Measurements from ENCODE around the gene SELENOP. TPM values are rescaled to one million over a fixed set of nuclear protein-coding genes. Genes with fewer than 3 reads are reported as not detected.

The SELENOP gene
- total RNA-seq, 1 donor from 2014 or later: 65.5 TPM

DNA sequence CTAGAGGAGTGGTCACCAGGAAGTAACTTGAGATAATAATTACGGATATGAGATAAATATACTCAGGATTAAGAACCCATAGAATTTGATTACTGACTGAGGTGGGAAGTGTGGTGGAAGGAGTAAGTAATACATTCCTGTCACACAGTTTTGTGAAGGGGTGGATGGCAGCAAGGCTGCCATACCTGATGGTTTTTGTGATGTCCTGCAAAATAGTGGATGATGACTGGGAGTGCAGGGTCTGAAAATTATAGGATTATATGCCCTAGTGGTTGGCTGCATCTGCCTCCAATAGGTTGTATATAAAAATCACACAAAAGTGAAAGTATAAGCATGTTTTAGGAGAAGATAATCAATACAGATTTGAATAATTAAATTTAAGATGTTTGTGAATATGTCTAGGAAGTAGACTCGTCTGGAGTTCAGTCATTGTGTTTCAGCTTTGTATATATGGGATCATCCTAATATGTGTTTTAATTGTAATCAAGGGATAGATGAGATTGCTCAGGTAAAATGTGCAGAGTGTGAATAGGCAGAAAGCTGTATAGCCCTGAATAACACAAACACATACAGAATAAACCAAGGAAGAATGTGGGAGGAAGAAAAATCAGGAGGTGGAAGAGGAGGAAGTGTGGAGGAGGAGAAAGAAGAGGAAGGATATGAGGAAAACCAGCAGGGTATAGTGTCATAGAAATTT, 5.5 kb downstream of the SELENOP start:
- Mint-ChIP-seq H3K4me3 (no peak overlapping the region), H3K36me3 (peaks cover 14% of the 10 kb centered on the region), H3K9me3 (no peaks in the 10 kb centered on the region), H3K27me3 (no peaks in the 10 kb centered on the region), H3K4me1 (ENCODE audit: unreplicated experiment) (peaks cover 7% of the 10 kb centered on the region), H3K27ac (no peak overlapping the region)
- TF ChIP-seq, protein P1, sequence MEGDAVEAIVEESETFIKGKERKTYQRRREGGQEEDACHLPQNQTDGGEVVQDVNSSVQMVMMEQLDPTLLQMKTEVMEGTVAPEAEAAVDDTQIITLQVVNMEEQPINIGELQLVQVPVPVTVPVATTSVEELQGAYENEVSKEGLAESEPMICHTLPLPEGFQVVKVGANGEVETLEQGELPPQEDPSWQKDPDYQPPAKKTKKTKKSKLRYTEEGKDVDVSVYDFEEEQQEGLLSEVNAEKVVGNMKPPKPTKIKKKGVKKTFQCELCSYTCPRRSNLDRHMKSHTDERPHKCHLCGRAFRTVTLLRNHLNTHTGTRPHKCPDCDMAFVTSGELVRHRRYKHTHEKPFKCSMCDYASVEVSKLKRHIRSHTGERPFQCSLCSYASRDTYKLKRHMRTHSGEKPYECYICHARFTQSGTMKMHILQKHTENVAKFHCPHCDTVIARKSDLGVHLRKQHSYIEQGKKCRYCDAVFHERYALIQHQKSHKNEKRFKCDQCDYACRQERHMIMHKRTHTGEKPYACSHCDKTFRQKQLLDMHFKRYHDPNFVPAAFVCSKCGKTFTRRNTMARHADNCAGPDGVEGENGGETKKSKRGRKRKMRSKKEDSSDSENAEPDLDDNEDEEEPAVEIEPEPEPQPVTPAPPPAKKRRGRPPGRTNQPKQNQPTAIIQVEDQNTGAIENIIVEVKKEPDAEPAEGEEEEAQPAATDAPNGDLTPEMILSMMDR (conservative IDR thresholded peaks at IDR 0.05): no peak
- DNase-seq (ENCODE audit: extremely low spot score, unreplicated experiment): no peak

DNA sequence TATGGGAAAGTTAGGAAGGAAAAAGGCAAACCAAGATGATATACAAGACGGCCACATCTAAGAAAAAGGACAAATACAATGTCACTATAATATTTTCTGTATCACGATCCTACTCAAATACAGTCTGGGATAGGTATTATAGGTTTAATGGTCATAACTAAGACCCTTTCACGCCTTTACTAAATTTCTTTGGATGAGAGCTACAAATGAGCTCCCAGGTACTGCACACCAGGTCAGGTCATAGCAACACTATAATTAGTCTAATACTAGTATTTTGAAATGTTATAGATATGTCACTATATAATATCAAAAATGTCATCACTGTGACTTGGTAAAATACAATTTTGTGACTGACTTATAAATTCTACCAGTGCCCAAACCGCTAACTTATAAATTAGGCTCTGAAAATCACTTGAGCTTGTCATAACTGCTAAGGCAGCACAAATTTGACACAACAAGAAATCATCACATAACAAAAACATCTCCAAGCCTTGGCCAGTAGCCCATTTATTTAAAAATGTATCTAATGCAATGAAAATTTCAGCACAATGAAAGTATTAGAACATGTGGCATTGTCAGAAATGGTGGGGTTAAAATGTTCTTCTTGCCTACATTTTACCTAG, 6.9 kb downstream of the SELENOP start:
- Mint-ChIP-seq H3K36me3 (peaks cover 17% of the 10 kb centered on the region), H3K9me3 (no peaks in the 10 kb centered on the region), H3K4me1 (ENCODE audit: unreplicated experiment) (peaks cover 5% of the 10 kb centered on the region), H3K27ac (no peak overlapping the region), H3K4me3 (no peak overlapping the region), H3K27me3 (no peaks in the 10 kb centered on the region)
- TF ChIP-seq, protein P1 (conservative IDR thresholded peaks at IDR 0.05): no peak
- DNase-seq (ENCODE audit: extremely low spot score, unreplicated experiment): no peak

DNA sequence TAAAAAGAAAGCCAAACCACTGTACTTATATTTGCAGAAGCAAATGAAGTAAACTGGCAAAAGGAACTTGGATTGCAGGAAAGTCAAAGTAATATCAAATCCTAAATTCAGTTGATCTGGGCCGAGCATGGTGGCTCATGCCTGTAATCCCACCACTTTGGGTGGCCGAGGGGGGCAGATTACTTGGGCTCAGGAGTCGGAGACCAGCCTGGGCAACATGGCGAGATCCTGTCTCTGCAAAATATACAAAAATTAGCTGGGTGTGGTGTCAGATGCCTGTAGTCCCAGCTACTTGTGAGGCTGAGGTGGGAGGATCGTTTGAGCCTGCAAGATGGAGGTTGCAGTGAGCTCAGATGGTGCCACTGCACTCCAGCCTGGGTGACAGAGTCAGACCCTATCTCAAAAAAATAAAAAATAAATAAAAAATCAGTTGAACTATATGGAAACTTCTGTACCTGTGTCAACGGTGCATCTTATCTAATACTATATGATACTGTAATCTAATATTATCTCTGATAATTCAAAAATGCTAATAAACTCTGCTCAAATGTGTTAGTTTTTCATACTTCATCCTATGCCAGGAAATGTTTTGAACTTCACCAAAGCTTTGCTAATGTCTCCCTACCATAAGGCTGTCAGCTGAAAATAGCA, 10.1 kb downstream of the SELENOP start:
- TF ChIP-seq, protein P1 (conservative IDR thresholded peaks at IDR 0.05): no peak
- H3K9me3 Mint-ChIP-seq: no peaks in the 10 kb centered on the region
- no peaks in the 10 kb centered on the region for H3K4me1 Mint-ChIP-seq (ENCODE audit: unreplicated experiment)
- H3K27ac Mint-ChIP-seq: no peak overlapping the region
- no peak for DNase-seq (ENCODE audit: extremely low spot score, unreplicated experiment)
- H3K36me3 Mint-ChIP-seq: peaks cover 17% of the 10 kb centered on the region
- H3K4me3 Mint-ChIP-seq: no peak overlapping the region
- no peaks in the 10 kb centered on the region for H3K27me3 Mint-ChIP-seq

DNA sequence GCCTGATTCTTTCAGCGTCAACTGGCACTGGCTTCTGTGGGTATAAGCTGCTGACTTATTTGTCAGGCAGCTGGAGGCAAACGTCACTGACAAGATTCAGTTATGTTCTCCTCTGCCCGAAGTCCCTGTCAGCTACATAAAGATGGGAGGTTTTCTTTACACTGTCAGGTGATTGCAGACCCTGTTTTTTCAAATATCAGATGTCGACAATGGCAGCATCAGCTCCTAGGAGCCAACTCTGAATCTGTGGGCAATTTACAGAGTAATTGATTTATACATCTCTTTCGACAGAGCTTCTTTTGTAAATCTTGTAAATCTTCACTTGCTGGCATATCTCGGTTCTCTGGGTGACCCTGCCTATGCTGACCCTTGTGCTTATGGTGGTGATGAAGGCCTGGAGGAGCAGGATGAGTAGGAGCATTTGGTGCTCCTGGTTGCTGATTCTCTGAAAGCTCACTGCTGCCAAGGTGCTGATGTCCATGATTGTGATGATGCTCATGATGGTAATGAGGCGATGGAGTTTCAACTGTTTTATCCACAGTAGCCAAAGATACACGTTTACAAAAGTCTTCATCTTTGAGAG, 10.9 kb downstream of the SELENOP start:
- Mint-ChIP-seq H3K4me3 (no peak overlapping the region), H3K9me3 (no peaks in the 10 kb centered on the region), H3K27me3 (no peaks in the 10 kb centered on the region), H3K36me3 (peaks cover 9% of the 10 kb centered on the region), H3K4me1 (ENCODE audit: unreplicated experiment) (no peaks in the 10 kb centered on the region), H3K27ac (no peak overlapping the region)
- TF ChIP-seq, protein P1 (conservative IDR thresholded peaks at IDR 0.05): no peak
- DNase-seq (ENCODE audit: extremely low spot score, unreplicated experiment): no peak

DNA sequence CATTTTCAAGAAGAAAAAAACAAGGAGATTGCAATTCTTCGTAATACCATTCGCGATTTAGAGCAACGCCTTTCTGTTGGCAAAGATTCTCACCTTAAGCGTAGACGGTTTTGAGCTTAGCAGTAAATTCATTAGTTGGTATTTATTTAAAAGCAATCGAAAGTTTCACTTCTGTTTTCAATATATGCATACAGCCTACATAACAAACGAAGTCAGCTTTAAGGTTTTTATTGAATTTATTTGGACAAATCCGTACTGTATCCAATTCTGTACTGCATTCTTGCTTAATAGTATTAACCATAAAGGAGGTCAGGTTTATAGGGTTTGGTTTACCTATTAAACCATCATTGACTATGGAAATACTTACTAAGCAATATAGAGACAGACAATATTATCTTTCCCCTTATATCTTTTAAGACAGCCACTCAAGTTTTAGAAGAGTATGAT, 12.0 kb downstream of the SELENOP start:
- H3K9me3 Mint-ChIP-seq: no peaks in the 10 kb centered on the region
- no peak overlapping the region for H3K27ac Mint-ChIP-seq
- no peak overlapping the region for H3K4me3 Mint-ChIP-seq
- H3K27me3 Mint-ChIP-seq: no peaks in the 10 kb centered on the region
- H3K36me3 Mint-ChIP-seq: peaks cover 8% of the 10 kb centered on the region
- DNase-seq (ENCODE audit: extremely low spot score, unreplicated experiment): no peak
- no peaks in the 10 kb centered on the region for H3K4me1 Mint-ChIP-seq (ENCODE audit: unreplicated experiment)
- TF ChIP-seq, protein P1 (conservative IDR thresholded peaks at IDR 0.05): no peak

Data from type B pancreatic cell (in vitro differentiated cells).